ENCODE results near the gene ADAM19.

DNA sequence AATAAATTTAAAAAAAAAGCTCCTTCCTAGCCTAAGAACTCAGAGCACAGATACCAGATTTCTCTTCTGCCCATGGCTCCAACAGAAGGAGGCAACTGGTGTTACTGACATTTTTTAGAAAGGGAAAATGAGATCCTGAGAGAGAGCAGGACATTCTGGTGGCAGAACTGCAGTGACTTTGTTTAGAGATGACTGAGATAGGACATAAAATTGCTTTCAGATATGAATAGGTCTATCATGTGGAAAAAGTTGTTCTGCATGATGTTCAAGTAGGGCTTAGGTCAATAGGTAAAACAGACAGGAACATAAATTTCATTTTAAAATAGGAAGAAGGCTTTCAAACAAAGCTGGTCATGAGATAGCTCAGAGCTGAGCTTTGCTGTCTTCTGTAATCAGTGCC is 66.0 kb downstream of the ADAM19 start:
- TF ChIP-seq, protein P1, sequence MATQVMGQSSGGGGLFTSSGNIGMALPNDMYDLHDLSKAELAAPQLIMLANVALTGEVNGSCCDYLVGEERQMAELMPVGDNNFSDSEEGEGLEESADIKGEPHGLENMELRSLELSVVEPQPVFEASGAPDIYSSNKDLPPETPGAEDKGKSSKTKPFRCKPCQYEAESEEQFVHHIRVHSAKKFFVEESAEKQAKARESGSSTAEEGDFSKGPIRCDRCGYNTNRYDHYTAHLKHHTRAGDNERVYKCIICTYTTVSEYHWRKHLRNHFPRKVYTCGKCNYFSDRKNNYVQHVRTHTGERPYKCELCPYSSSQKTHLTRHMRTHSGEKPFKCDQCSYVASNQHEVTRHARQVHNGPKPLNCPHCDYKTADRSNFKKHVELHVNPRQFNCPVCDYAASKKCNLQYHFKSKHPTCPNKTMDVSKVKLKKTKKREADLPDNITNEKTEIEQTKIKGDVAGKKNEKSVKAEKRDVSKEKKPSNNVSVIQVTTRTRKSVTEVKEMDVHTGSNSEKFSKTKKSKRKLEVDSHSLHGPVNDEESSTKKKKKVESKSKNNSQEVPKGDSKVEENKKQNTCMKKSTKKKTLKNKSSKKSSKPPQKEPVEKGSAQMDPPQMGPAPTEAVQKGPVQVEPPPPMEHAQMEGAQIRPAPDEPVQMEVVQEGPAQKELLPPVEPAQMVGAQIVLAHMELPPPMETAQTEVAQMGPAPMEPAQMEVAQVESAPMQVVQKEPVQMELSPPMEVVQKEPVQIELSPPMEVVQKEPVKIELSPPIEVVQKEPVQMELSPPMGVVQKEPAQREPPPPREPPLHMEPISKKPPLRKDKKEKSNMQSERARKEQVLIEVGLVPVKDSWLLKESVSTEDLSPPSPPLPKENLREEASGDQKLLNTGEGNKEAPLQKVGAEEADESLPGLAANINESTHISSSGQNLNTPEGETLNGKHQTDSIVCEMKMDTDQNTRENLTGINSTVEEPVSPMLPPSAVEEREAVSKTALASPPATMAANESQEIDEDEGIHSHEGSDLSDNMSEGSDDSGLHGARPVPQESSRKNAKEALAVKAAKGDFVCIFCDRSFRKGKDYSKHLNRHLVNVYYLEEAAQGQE (IDR thresholded peaks at IDR 0.05; ENCODE audit: unreplicated experiment), result no peak
- TF ChIP-seq, protein P2, sequence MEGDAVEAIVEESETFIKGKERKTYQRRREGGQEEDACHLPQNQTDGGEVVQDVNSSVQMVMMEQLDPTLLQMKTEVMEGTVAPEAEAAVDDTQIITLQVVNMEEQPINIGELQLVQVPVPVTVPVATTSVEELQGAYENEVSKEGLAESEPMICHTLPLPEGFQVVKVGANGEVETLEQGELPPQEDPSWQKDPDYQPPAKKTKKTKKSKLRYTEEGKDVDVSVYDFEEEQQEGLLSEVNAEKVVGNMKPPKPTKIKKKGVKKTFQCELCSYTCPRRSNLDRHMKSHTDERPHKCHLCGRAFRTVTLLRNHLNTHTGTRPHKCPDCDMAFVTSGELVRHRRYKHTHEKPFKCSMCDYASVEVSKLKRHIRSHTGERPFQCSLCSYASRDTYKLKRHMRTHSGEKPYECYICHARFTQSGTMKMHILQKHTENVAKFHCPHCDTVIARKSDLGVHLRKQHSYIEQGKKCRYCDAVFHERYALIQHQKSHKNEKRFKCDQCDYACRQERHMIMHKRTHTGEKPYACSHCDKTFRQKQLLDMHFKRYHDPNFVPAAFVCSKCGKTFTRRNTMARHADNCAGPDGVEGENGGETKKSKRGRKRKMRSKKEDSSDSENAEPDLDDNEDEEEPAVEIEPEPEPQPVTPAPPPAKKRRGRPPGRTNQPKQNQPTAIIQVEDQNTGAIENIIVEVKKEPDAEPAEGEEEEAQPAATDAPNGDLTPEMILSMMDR (conservative IDR thresholded peaks at IDR 0.05; ENCODE audit: low read depth in 2 of 2), result no peak
- TF ChIP-seq EZH2 (IDR thresholded peaks at IDR 0.05; ENCODE audit: low read depth, unreplicated experiment), result no peak
- no peak for TF ChIP-seq POLR2AphosphoS5 (IDR thresholded peaks at IDR 0.05; ENCODE audit: low read depth)
- TF ChIP-seq CREB1 (CRISPR knock-in tag; IDR thresholded peaks at IDR 0.05; ENCODE audit: low read depth), result no peak
- TF ChIP-seq JUNB (IDR thresholded peaks at IDR 0.05; ENCODE audit: unreplicated experiment), result no peak
- no peak for TF ChIP-seq EZH2phosphoT487 (IDR thresholded peaks at IDR 0.05; ENCODE audit: unreplicated experiment)
- no peak for TF ChIP-seq NANOG (IDR thresholded peaks at IDR 0.05; ENCODE audit: borderline replicate concordance)
- no peak for TF ChIP-seq ETS1 (IDR thresholded peaks at IDR 0.05)

All from GM23338 (cell line).